ENCODE results near the gene SMARCA4. TPM values are rescaled to one million over a fixed set of nuclear protein-coding genes. Genes with fewer than 3 reads are reported as not detected.

The SMARCA4 gene
- total RNA-seq, 1 donor from 2014 or later, result 513 TPM

DNA sequence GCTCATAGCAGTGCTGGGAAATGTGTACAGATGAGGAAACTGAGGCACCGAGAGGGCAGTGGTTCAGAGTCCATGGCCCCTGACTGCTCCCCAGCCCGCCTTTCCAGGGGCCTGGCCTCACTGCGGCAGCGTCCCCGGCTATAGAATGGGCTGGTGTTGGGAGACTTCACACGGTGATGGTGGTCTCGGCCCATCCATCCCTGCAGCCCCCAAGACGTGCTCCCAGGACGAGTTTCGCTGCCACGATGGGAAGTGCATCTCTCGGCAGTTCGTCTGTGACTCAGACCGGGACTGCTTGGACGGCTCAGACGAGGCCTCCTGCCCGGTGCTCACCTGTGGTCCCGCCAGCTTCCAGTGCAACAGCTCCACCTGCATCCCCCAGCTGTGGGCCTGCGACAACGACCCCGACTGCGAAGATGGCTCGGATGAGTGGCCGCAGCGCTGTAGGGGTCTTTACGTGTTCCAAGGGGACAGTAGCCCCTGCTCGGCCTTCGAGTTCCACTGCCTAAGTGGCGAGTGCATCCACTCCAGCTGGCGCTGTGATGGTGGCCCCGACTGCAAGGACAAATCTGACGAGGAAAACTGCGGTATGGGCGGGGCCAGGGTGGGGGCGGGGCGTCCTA is 144.3 kb downstream of the SMARCA4 start:
- no peaks in the 10 kb centered on the region for H3K4me1 Mint-ChIP-seq (ENCODE audit: low read depth, unreplicated experiment)
- no peaks in the 10 kb centered on the region for H3K36me3 Mint-ChIP-seq (ENCODE audit: unreplicated experiment)
- H3K9me3 Mint-ChIP-seq (ENCODE audit: unreplicated experiment), result no peaks in the 10 kb centered on the region
- no peak for DNase-seq
- H3K4me3 Mint-ChIP-seq (ENCODE audit: unreplicated experiment), result no peak overlapping the region
- H3K27ac Mint-ChIP-seq (ENCODE audit: unreplicated experiment), result no peak overlapping the region
- TF ChIP-seq, protein P1, sequence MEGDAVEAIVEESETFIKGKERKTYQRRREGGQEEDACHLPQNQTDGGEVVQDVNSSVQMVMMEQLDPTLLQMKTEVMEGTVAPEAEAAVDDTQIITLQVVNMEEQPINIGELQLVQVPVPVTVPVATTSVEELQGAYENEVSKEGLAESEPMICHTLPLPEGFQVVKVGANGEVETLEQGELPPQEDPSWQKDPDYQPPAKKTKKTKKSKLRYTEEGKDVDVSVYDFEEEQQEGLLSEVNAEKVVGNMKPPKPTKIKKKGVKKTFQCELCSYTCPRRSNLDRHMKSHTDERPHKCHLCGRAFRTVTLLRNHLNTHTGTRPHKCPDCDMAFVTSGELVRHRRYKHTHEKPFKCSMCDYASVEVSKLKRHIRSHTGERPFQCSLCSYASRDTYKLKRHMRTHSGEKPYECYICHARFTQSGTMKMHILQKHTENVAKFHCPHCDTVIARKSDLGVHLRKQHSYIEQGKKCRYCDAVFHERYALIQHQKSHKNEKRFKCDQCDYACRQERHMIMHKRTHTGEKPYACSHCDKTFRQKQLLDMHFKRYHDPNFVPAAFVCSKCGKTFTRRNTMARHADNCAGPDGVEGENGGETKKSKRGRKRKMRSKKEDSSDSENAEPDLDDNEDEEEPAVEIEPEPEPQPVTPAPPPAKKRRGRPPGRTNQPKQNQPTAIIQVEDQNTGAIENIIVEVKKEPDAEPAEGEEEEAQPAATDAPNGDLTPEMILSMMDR (IDR thresholded peaks at IDR 0.05; ENCODE audit: partially characterized antibody, unreplicated experiment), result no peak
- peaks cover 6% of the 10 kb centered on the region for H3K27me3 Mint-ChIP-seq (ENCODE audit: unreplicated experiment)

GRCh38 chr19:11106477-11106876 is 145.6 kb downstream of the SMARCA4 start:
- Mint-ChIP-seq H3K4me1 (ENCODE audit: low read depth, unreplicated experiment) (no peaks in the 10 kb centered on the region), H3K36me3 (ENCODE audit: unreplicated experiment) (no peaks in the 10 kb centered on the region), H3K9me3 (ENCODE audit: unreplicated experiment) (peaks cover 3% of the 10 kb centered on the region), H3K4me3 (ENCODE audit: unreplicated experiment) (no peak overlapping the region), H3K27ac (ENCODE audit: unreplicated experiment) (no peak overlapping the region), H3K27me3 (ENCODE audit: unreplicated experiment) (peaks cover 10% of the 10 kb centered on the region)
- DNase-seq, result no peak
- TF ChIP-seq, protein P1 (IDR thresholded peaks at IDR 0.05; ENCODE audit: partially characterized antibody, unreplicated experiment), result no peak

DNA sequence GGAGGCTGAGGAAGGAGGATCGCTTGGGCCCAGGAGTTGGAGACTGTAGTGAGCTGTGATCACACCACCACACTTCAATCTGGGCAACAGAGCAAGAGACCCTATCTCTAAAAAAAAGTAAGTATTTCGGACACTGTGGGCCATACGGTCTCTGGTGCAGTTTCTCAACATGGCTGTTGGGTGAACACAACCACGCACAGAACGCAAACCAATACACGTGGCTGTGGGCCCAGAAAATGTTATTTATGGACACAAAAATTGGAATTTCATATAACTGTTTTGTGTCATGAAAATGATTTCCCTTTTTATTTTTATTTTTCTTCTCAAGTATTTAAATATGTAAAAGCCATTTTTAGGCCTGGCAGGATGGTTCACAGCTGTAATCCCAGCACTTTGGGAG is 147.9 kb downstream of the SMARCA4 start:
- DNase-seq, result no peak
- no peak overlapping the region for H3K27ac Mint-ChIP-seq (ENCODE audit: unreplicated experiment)
- TF ChIP-seq, protein P1 (IDR thresholded peaks at IDR 0.05; ENCODE audit: partially characterized antibody, unreplicated experiment), result no peak
- peaks cover 12% of the 10 kb centered on the region for H3K27me3 Mint-ChIP-seq (ENCODE audit: unreplicated experiment)
- H3K4me1 Mint-ChIP-seq (ENCODE audit: low read depth, unreplicated experiment), result no peaks in the 10 kb centered on the region
- H3K4me3 Mint-ChIP-seq (ENCODE audit: unreplicated experiment), result no peak overlapping the region
- H3K9me3 Mint-ChIP-seq (ENCODE audit: unreplicated experiment), result peaks cover 7% of the 10 kb centered on the region
- peaks cover 4% of the 10 kb centered on the region for H3K36me3 Mint-ChIP-seq (ENCODE audit: unreplicated experiment)

DNA sequence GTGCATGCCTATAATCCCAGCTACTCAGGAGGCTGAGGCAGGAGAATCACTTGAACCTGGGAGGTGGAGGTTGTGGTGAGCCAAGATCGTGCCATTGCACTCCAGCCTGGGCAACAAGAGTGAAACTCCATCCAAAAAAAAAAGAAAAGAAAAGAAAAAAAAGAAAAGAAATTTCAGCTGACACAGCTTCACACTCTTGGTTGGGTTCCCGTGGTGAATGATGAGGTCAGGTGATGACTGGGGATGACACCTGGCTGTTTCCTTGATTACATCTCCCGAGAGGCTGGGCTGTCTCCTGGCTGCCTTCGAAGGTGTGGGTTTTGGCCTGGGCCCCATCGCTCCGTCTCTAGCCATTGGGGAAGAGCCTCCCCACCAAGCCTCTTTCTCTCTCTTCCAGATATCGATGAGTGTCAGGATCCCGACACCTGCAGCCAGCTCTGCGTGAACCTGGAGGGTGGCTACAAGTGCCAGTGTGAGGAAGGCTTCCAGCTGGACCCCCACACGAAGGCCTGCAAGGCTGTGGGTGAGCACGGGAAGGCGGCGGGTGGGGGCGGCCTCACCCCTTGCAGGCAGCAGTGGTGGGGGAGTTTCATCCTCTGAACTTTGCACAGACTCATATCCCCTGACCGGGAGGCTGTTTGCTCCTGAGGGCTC is 150.4 kb downstream of the SMARCA4 start:
- Mint-ChIP-seq H3K4me3 (ENCODE audit: unreplicated experiment) (no peak overlapping the region), H3K4me1 (ENCODE audit: low read depth, unreplicated experiment) (no peaks in the 10 kb centered on the region), H3K9me3 (ENCODE audit: unreplicated experiment) (peaks cover 7% of the 10 kb centered on the region), H3K27me3 (ENCODE audit: unreplicated experiment) (peaks cover 11% of the 10 kb centered on the region), H3K36me3 (ENCODE audit: unreplicated experiment) (peaks cover 4% of the 10 kb centered on the region), H3K27ac (ENCODE audit: unreplicated experiment) (no peak overlapping the region)
- no peak for DNase-seq
- TF ChIP-seq, protein P1 (IDR thresholded peaks at IDR 0.05; ENCODE audit: partially characterized antibody, unreplicated experiment), result no peak

DNA sequence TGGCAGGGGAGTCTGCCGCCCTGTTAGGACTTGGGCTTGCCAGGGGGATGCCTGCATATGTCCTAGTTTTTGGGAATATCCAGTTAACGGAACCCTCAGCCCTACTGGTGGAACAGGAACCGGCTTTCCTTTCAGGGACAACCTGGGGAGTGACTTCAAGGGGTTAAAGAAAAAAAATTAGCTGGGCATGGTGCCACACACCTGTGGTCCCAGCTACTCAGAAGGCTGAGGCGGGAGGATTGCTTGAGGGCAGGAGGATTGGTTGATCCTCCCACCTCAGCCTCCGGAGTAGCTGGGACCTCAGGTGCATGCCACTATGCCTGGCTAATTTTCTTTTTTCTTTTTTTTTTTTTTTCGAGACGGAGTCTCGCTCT is 150.9 kb downstream of the SMARCA4 start:
- no peak overlapping the region for H3K27ac Mint-ChIP-seq (ENCODE audit: unreplicated experiment)
- peaks cover 9% of the 10 kb centered on the region for H3K9me3 Mint-ChIP-seq (ENCODE audit: unreplicated experiment)
- no peak overlapping the region for H3K4me3 Mint-ChIP-seq (ENCODE audit: unreplicated experiment)
- DNase-seq, result no peak
- H3K4me1 Mint-ChIP-seq (ENCODE audit: low read depth, unreplicated experiment), result no peaks in the 10 kb centered on the region
- H3K27me3 Mint-ChIP-seq (ENCODE audit: unreplicated experiment), result peaks cover 11% of the 10 kb centered on the region
- TF ChIP-seq, protein P1 (IDR thresholded peaks at IDR 0.05; ENCODE audit: partially characterized antibody, unreplicated experiment), result no peak
- H3K36me3 Mint-ChIP-seq (ENCODE audit: unreplicated experiment), result peaks cover 4% of the 10 kb centered on the region

Measured in glutamatergic neuron (in vitro differentiated cells).